H7 (cell line): Measurements from ENCODE around the gene NCAM1. TPM values are rescaled to one million over a fixed set of nuclear protein-coding genes. Genes with fewer than 3 reads are reported as not detected.

Experiments
- DNase-seq: peaks from one replicate; pipeline ENCODE4 v3.0.0; 2012
- H3K27me3 ChIP-seq: 2 replicates; pipeline ENCODE4 v1.6.0; 2011; ENCODE audit warnings: mild to moderate bottlenecking, low read length; ENCODE audit not compliant: control insufficient read depth, insufficient read depth
- H3K36me3 ChIP-seq: replicated peaks from 2 replicates; pipeline ENCODE4 v1.5.1; 2011; ENCODE audit warnings: low read length; ENCODE audit not compliant: control insufficient read depth, insufficient read depth
- H3K4me3 ChIP-seq: 2 replicates; pipeline ENCODE4 v1.5.1; 2011; ENCODE audit warnings: low read depth, mild to moderate bottlenecking, control low read depth, low read length, moderate library complexity; ENCODE audit not compliant: insufficient read depth
- total RNA-seq: library from RNA; depleted of rRNA; stranded (reverse); fragments of >200 nt; shearing (Covaris generic); gene quantifications from 2 replicates; pipeline ENCODE4 v1.2.3, GENCODE V29; 2014

The NCAM1 gene
- total RNA-seq, 1 experiment from 2014 or later: 7.1 TPM

GRCh38 chr11:112983887-112984286 is 22.7 kb downstream of the NCAM1 start:
- DNase-seq: no peak
- H3K36me3 ChIP-seq: no peaks in the 10 kb centered on the region
- no peak overlapping the region for H3K4me3 ChIP-seq
- H3K27me3 ChIP-seq: no peaks in the 10 kb centered on the region

GRCh38 chr11:112989198-112989597 is 28.0 kb downstream of the NCAM1 start:
- DNase-seq: no peak
- H3K27me3 ChIP-seq: no peaks in the 10 kb centered on the region
- H3K36me3 ChIP-seq: no peaks in the 10 kb centered on the region
- no peak overlapping the region for H3K4me3 ChIP-seq

GRCh38 chr11:112993808-112994207 is 32.6 kb downstream of the NCAM1 start:
- no peaks in the 10 kb centered on the region for H3K36me3 ChIP-seq
- no peak for DNase-seq
- no peaks in the 10 kb centered on the region for H3K27me3 ChIP-seq
- H3K4me3 ChIP-seq: no peak overlapping the region

- Histone ChIP-seq H3K36me3 (no peaks in the 10 kb centered on the region), H3K4me3 (no peak overlapping the region), H3K27me3 (no peaks in the 10 kb centered on the region)
- no peak for DNase-seq
These were observed 34.3 kb downstream of the NCAM1 start for GRCh38 chr11:112995423-112996090.

GRCh38 chr11:112996994-112997393 is 35.8 kb downstream of the NCAM1 start:
- Histone ChIP-seq H3K4me3 (no peak overlapping the region), H3K27me3 (no peaks in the 10 kb centered on the region), H3K36me3 (no peaks in the 10 kb centered on the region)
- DNase-seq: no peak

DNA sequence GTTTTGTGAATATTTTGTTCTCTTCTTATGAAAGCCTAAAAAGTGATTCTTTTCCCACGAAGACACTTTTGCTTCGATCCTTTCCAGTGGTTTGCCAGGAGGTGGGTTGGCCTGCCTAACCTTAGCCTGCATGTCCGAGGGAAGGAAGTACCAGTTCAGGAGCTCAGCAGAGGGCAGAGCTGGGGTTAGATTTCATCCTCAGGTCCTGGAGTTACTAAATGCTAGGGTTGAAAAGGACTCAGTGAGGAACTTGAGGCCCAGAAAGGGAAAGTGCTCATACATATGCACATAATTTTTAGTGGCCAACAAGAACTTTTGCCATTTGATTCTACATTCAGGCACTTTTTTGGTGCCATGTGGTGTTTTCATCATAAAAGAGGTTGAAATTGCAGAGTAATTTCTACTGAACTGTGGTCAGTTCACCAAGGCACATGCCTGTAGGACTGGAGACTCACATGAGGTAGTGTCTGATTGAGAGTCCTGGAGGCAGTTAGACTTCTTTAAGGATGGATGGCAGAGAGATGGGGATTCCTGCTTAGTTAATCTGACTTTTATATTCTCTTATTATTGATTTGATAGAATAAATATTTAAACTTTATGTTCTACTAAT is 36.7 kb downstream of the NCAM1 start:
- DNase-seq: peak; percentile 6
- Histone ChIP-seq H3K36me3 (no peaks in the 10 kb centered on the region), H3K27me3 (no peaks in the 10 kb centered on the region), H3K4me3 (no peak overlapping the region)

DNA sequence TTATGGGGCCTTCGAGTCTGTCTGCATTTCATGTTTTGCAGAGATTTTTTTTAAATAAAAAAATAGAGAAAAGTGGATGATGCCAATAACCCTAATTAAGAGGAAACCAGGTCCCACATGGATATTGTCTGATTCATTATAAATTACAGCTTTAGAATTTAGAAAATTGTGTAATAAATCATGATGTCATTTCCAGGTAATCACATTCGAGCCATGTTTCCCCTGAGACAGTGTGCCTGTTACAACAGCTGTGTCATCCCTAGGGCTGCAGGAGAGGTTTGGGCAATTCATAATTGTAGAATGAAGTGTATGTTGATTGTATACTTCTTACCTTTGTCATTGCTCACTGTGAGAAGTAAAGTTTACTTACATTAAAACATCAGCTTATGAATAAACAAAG is 38.3 kb downstream of the NCAM1 start:
- Histone ChIP-seq H3K4me3 (no peak overlapping the region), H3K27me3 (no peaks in the 10 kb centered on the region)

DNA sequence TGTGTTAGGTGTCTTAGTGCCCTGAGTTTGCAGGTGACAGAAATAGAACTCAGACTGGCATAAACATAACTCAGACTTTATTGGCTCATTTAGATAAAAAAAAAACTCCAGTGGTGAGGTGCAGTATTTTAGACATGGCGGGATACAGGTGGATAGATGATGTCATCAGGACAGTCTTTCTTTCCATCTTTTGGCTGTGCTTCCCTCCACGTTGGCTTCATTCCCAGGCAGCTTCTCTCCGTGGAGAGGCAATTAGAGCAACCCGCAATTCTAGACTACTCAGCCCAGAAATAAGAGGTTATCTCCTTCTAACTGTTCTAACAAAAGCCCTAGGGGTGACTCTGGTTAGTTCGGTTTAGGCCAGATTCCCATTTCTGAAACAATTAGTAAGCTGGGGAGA is 40.5 kb downstream of the NCAM1 start:
- no peaks in the 10 kb centered on the region for H3K27me3 ChIP-seq
- no peak overlapping the region for H3K4me3 ChIP-seq
- no peaks in the 10 kb centered on the region for H3K36me3 ChIP-seq
- DNase-seq: no peak

More for the DNA sequence above, 38.3 kb downstream of the NCAM1 start:
- DNase-seq: no peak
- no peaks in the 10 kb centered on the region for H3K36me3 ChIP-seq

DNA sequence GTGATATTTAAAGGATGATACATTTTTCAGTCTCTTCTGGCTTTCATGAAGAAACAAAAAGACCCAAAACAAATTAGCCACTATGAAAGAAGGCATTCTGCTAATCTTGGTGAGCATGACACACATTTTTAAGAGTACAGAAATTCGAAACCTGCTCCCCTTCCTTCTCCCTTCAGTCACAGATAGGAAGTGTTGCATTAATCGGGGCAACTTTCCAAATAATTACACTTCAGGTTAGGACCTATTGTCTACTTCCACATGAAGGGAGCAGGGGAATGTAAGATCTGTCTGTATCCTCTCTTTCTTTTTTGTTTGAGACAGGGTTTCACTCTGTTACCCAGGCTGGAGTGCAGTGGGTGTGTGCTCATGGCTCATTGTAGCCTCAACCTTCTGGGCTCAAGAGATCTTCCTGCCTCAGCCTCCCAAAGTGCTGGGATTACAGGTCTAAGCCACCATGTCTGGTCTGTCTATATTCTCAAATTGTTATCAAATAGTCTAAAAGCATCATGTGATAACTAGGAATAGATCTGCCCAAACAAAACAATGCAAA is 45.8 kb downstream of the NCAM1 start:
- H3K4me3 ChIP-seq: no peak overlapping the region
- DNase-seq: no peak
- H3K27me3 ChIP-seq: no peaks in the 10 kb centered on the region
- no peaks in the 10 kb centered on the region for H3K36me3 ChIP-seq

- DNase-seq: no peak
- Histone ChIP-seq H3K27me3 (peaks cover 2% of the 10 kb centered on the region; the same call in 1 of the 2 replicates), H3K4me3 (no peak overlapping the region), H3K36me3 (no peaks in the 10 kb centered on the region)
These were observed 53.3 kb downstream of the NCAM1 start for GRCh38 chr11:113014262-113015097.

DNA sequence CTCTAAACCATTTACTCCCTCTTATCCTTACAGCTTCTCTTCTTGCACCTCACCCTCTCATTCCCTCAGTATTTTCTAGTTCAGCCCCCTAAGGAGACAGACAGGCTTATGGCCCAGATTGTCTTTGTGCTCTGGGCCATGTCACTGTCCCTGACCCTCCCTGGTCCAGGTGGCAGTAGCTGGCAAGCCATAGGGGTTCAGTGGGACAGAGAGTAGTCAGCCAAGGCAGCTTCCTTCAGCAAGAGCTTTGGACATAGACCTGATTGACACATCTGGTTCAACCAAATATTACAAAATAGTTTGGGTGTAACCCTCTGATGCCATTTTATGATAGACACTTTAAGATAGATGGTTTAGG is 53.9 kb downstream of the NCAM1 start:
- no peaks in the 10 kb centered on the region for H3K36me3 ChIP-seq
- no peak overlapping the region for H3K4me3 ChIP-seq

DNA sequence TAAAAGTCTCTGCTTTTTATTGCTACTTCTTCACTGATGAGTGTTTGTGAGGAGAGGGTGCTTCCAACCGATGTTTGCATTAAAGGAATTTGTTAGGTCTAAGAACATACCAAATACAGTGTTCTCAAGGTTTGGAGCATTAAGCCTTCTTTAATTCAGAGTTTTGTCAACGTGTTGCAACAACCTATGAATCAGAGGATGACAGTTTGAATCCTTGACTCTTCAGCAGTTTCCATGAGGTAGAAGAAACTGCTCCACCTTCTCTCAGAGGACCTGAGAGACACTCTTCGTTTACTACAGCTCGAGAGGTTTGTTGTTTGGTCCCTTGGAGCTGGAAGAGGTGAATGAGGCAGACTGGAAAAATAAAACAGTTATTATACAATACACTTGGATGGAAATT is 55.7 kb downstream of the NCAM1 start:
- DNase-seq: no peak
- no peak overlapping the region for H3K4me3 ChIP-seq
- H3K36me3 ChIP-seq: no peaks in the 10 kb centered on the region
- H3K27me3 ChIP-seq: peaks cover 2% of the 10 kb centered on the region; the same call in 1 of the 2 replicates

More for the DNA sequence above, 53.9 kb downstream of the NCAM1 start:
- peaks cover 2% of the 10 kb centered on the region; the same call in 1 of the 2 replicates for H3K27me3 ChIP-seq
- no peak for DNase-seq

DNA sequence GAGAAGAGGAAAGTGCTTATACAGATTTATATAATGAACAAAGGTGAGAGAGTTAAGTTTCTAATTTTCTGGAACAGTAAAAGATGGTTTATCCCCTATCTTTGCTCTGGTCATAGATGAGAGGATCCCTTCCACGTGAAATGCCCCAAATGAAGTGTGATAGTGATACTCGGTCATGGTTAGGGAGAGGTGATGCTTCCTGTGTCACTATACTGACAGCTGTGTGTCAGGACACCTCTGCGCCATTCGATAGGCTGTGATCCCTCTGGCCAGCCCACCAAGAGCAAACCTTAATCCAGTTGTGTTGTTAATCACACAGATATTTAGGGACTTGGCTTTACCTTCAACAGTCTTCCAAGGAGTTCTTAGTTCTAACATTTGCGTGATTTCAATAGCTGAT is 57.7 kb downstream of the NCAM1 start:
- Histone ChIP-seq H3K27me3 (peaks cover 2% of the 10 kb centered on the region; the same call in 1 of the 2 replicates), H3K4me3 (no peak overlapping the region)

GRCh38 chr11:113019711-113020110 is 58.5 kb downstream of the NCAM1 start:
- DNase-seq: no peak
- H3K4me3 ChIP-seq: no peak overlapping the region
- H3K27me3 ChIP-seq: peaks cover 2% of the 10 kb centered on the region; the same call in 1 of the 2 replicates
- no peaks in the 10 kb centered on the region for H3K36me3 ChIP-seq

More for the DNA sequence above, 57.7 kb downstream of the NCAM1 start:
- no peak for DNase-seq
- no peaks in the 10 kb centered on the region for H3K36me3 ChIP-seq
